ENCODE data around the gene NPAS3. TPM values are rescaled to one million over a fixed set of nuclear protein-coding genes. Genes with fewer than 3 reads are reported as not detected.
A peak's percentile ranks its signal among the peaks of the same experiment; 100 is the strongest.

Gene NPAS3
- total RNA-seq, 1 donor from 2014 or later: 2.4 TPM

DNA sequence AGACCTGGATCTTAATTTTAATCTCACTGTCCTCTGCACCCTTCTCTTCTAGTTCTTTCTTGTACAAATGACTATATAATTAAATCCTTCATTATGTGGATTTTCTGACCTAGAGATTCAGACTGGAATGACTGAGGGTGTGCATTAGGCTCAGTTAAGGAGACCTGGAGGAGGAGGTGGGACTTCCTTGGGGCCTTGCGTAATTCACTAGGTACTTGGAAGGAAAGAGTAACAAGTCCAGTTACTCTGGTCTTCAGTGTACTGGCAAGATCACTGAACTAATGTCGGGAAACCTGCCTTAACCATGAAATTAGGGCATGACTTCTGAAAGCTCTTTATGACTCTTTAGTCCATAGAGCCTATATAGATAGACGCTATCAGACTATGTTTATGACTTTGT lies 570.8 kb downstream of the NPAS3 start:
- H3K27ac Mint-ChIP-seq (ENCODE audit: unreplicated experiment): no peak overlapping the region
- H3K9me3 Mint-ChIP-seq (ENCODE audit: unreplicated experiment): no peaks in the 10 kb centered on the region
- TF ChIP-seq CTCF (IDR thresholded peaks at IDR 0.05): no peak
- no peak overlapping the region for H3K4me3 Mint-ChIP-seq (ENCODE audit: unreplicated experiment)
- H3K36me3 Mint-ChIP-seq (ENCODE audit: unreplicated experiment): no peaks in the 10 kb centered on the region
- no peak for DNase-seq (ENCODE audit: extremely low spot score, unreplicated experiment)
- H3K4me1 Mint-ChIP-seq (ENCODE audit: unreplicated experiment): peaks cover 73% of the 10 kb centered on the region
- H3K27me3 Mint-ChIP-seq (ENCODE audit: unreplicated experiment): no peaks in the 10 kb centered on the region

DNA sequence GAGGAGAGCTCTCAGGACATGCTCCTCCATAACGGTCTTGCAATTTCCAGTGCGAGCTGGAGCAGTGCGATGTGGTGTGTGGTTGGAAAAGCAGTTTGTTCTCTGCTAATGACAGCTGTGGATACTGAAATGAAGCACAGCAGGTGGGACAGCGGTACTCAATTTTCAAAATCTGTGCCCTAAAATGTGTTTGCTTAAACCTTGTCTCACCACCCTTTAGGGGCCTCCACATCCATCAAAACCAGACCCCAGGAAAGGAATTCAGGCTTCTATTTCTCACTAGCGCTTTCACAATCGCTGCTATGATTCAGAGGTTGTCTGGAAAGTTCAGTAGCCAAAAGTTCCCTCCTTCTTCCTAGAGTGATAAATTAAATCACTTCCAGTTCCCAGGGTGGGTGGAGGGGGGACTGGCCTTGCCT lies 571.4 kb downstream of the NPAS3 start:
- TF ChIP-seq CTCF (IDR thresholded peaks at IDR 0.05): no peak
- no peaks in the 10 kb centered on the region for H3K36me3 Mint-ChIP-seq (ENCODE audit: unreplicated experiment)
- no peak for DNase-seq (ENCODE audit: extremely low spot score, unreplicated experiment)
- H3K4me3 Mint-ChIP-seq (ENCODE audit: unreplicated experiment): no peak overlapping the region
- H3K4me1 Mint-ChIP-seq (ENCODE audit: unreplicated experiment): peaks cover 67% of the 10 kb centered on the region
- H3K27ac Mint-ChIP-seq (ENCODE audit: unreplicated experiment): peak overlapping the region; percentile 46
- H3K9me3 Mint-ChIP-seq (ENCODE audit: unreplicated experiment): no peaks in the 10 kb centered on the region
- H3K27me3 Mint-ChIP-seq (ENCODE audit: unreplicated experiment): no peaks in the 10 kb centered on the region

DNA sequence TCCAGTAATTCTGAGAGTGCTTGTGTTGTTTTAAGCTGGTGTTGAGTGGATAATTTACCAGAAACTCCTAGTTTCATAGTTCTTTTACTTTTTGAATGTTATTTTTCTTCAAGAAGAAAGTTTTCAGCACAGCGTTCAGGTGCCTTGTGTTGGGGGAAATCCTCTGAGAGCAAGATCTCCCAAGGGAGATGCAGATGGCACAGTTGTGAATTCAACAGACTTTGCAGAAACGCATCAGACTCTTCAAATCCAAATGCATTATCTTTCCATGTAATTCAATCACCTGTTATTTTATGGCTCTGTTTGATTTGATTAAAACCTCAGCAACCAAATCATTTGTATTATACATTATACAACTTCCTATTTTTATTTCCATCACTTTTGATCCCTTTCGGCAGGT lies 572.3 kb downstream of the NPAS3 start:
- H3K27me3 Mint-ChIP-seq (ENCODE audit: unreplicated experiment): no peaks in the 10 kb centered on the region
- no peak overlapping the region for H3K4me3 Mint-ChIP-seq (ENCODE audit: unreplicated experiment)
- no peak for TF ChIP-seq CTCF (IDR thresholded peaks at IDR 0.05)
- DNase-seq (ENCODE audit: extremely low spot score, unreplicated experiment): no peak
- no peaks in the 10 kb centered on the region for H3K9me3 Mint-ChIP-seq (ENCODE audit: unreplicated experiment)
- no peak overlapping the region for H3K27ac Mint-ChIP-seq (ENCODE audit: unreplicated experiment)
- peaks cover 58% of the 10 kb centered on the region for H3K4me1 Mint-ChIP-seq (ENCODE audit: unreplicated experiment)
- H3K36me3 Mint-ChIP-seq (ENCODE audit: unreplicated experiment): no peaks in the 10 kb centered on the region

DNA sequence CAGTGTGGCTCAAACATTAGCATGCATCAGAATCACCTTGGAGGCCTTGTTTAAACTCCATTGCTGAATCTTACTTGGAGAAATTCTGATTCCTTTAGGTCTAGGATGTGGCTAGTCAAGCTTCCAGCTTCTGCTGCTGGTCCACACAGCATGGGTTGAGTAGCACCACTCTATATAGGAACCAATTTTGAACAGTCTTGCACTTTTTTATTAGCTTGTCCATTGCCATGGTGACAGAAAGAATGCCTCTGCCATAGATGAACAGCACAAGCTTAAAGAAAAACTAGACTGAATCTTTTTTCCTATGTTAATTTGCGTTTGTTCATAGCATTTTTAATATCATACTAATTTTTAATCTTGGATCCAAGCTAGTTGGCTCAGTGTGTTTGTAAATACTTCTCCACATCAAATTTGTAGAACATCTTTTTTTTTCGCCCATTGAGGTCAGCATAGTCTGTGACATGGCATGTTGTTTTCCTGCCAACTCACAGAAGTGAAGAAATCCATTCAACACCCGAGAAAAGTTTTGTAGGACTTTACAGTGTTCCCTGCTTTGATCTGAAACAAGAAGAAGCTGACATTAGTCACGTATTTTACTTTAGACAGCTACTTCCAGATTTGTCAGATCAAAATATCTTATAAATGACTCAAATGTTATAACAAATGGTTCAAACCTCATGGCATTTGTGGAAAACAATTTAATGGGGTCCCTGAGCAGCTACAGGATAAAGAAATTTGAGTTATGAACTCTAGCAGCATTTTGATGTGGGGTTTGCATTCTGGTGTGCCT lies 573.4 kb downstream of the NPAS3 start:
- no peak for TF ChIP-seq CTCF (IDR thresholded peaks at IDR 0.05)
- no peaks in the 10 kb centered on the region for H3K36me3 Mint-ChIP-seq (ENCODE audit: unreplicated experiment)
- no peak for DNase-seq (ENCODE audit: extremely low spot score, unreplicated experiment)
- no peaks in the 10 kb centered on the region for H3K9me3 Mint-ChIP-seq (ENCODE audit: unreplicated experiment)
- peaks cover 55% of the 10 kb centered on the region for H3K4me1 Mint-ChIP-seq (ENCODE audit: unreplicated experiment)
- no peak overlapping the region for H3K4me3 Mint-ChIP-seq (ENCODE audit: unreplicated experiment)
- H3K27ac Mint-ChIP-seq (ENCODE audit: unreplicated experiment): peak overlapping the region; percentile 70
- no peaks in the 10 kb centered on the region for H3K27me3 Mint-ChIP-seq (ENCODE audit: unreplicated experiment)

- H3K27me3 Mint-ChIP-seq (ENCODE audit: unreplicated experiment): no peaks in the 10 kb centered on the region
- no peaks in the 10 kb centered on the region for H3K36me3 Mint-ChIP-seq (ENCODE audit: unreplicated experiment)
- no peak for DNase-seq (ENCODE audit: extremely low spot score, unreplicated experiment)
- H3K4me3 Mint-ChIP-seq (ENCODE audit: unreplicated experiment): no peak overlapping the region
- peaks cover 26% of the 10 kb centered on the region for H3K4me1 Mint-ChIP-seq (ENCODE audit: unreplicated experiment)
- H3K9me3 Mint-ChIP-seq (ENCODE audit: unreplicated experiment): no peaks in the 10 kb centered on the region
- TF ChIP-seq CTCF (IDR thresholded peaks at IDR 0.05): no peak
- no peak overlapping the region for H3K27ac Mint-ChIP-seq (ENCODE audit: unreplicated experiment)
Measured at GRCh38 chr14:33515441-33515840, 576.8 kb downstream of the NPAS3 start.
